B cell (primary cell): ENCODE results near the gene NR6A1. TPM values are rescaled to one million over a fixed set of nuclear protein-coding genes. Genes with fewer than 3 reads are reported as not detected.

Source experiments
- ATAC-seq: fragments of 200-7000 bp; cut with Tn5 transposase; one replicate; pipeline ENCODE4 v1.10.0; 2021; ENCODE audit warnings: low read depth, mild to moderate bottlenecking, moderate number of reproducible peaks, moderate library complexity
- CTCF ChIA-PET: fragments of 350-600 bp; sonication (Branson Sonifier 250); formaldehyde crosslinking; loops from one replicate; lab custom pipeline; 2021; ENCODE audit warnings: antibody characterized with exemption, inconsistent platforms; lab: Charles Lee
- POLR2A ChIA-PET: fragments of 350-600 bp; sonication (Branson Sonifier 250); formaldehyde crosslinking; loops from one replicate; lab custom pipeline; 2021; ENCODE audit warnings: antibody characterized with exemption; lab: Charles Lee
- DNase-seq: peaks from one replicate; pipeline ENCODE4 v3.0.0; 2013
- H2AFZ ChIP-seq: 2 replicates; pipeline ENCODE4 v1.6.1; 2012; ENCODE audit warnings: mild to moderate bottlenecking, low read depth, low read length; ENCODE audit not compliant: insufficient read depth, poor library complexity, severe bottlenecking
- H3K27ac ChIP-seq, 2 donors: 1 replicate in 1 of 2; 2 replicates in 1 of 2; pipeline ENCODE4 v1.5.1; 2012 to 2013; ENCODE audit warnings: low read length in 2 of 2, mild to moderate bottlenecking in 2 of 2, moderate library complexity in 1 of 2
- H3K27me3 ChIP-seq, 4 experiments: fragments of 200-600 bp in 1 of 4; sonication (generic) in 1 of 4; replicated peaks in 1 of 4; 1 replicate in 2 of 4; 2 replicates in 2 of 4; pipeline versions ENCODE4 v1.6.1 to v1.7.0; 2013 to 2016; ENCODE audit warnings: low read length in 3 of 4, mild to moderate bottlenecking in 2 of 4, mixed read lengths in 1 of 4, moderate library complexity in 1 of 4; ENCODE audit not compliant: insufficient read depth in 4 of 4, control insufficient read depth in 3 of 4; ENCODE audit errors: control extremely low read depth in 1 of 4
- H3K36me3 ChIP-seq, 2 experiments: replicated peaks in 1 of 2; 1 replicate in 1 of 2; 2 replicates in 1 of 2; pipeline versions ENCODE4 v1.6.1 to v1.7.1; 2013; ENCODE audit warnings: low read length in 1 of 2; ENCODE audit not compliant: insufficient read depth in 2 of 2, control insufficient read depth in 1 of 2; ENCODE audit errors: control extremely low read depth in 1 of 2, extremely low read depth in 1 of 2
- H3K4me1 ChIP-seq, 2 donors: fragments of 200-600 bp in 1 of 2; sonication (generic) in 1 of 2; 1 replicate in 1 of 2; 2 replicates in 1 of 2; pipeline versions ENCODE4 v1.5.1 to v1.6.1; 2013 to 2017; ENCODE audit warnings: low read length in 2 of 2; ENCODE audit not compliant: control insufficient read depth in 2 of 2, insufficient read depth in 2 of 2
- H3K4me2 ChIP-seq: replicated peaks from 2 replicates; pipeline ENCODE3; 2012; ENCODE audit warnings: mild to moderate bottlenecking, low read depth, low read length; ENCODE audit not compliant: poor library complexity, severe bottlenecking
- H3K4me3 ChIP-seq, 5 experiments: fragments of 200-600 bp in 1 of 5; sonication (generic) in 1 of 5; 1 replicate in 3 of 5; 2 replicates in 2 of 5; pipeline versions ENCODE4 v1.5.1 to v1.7.0; 2011 to 2016; ENCODE audit warnings: low read length in 4 of 5, mild to moderate bottlenecking in 4 of 5, low read depth in 2 of 5, control low read depth in 1 of 5, moderate library complexity in 1 of 5; ENCODE audit not compliant: insufficient read depth in 1 of 5; ENCODE audit errors: control extremely low read depth in 1 of 5, extremely low read depth in 1 of 5
- H3K79me2 ChIP-seq: fragments of 200-600 bp; sonication (generic); one replicate; pipeline ENCODE4 v1.6.0; 2016; ENCODE audit warnings: low read length; ENCODE audit not compliant: control insufficient read depth, insufficient read depth
- H3K9ac ChIP-seq: fragments of 200-600 bp; sonication (generic); 2 replicates; pipeline ENCODE4 v1.6.1; 2017; ENCODE audit warnings: mild to moderate bottlenecking, low read length, moderate library complexity
- H3K9me3 ChIP-seq, 3 donors: one replicate each; pipeline versions ENCODE4 v1.6.1 to v1.7.1; 2013; ENCODE audit warnings: low read length in 2 of 3; ENCODE audit not compliant: control insufficient read depth in 2 of 3, insufficient read depth in 1 of 3; ENCODE audit errors: control extremely low read depth in 1 of 3
- H4K20me1 ChIP-seq: 2 replicates; pipeline ENCODE4 v1.6.0; 2012; ENCODE audit warnings: mild to moderate bottlenecking, low read length; ENCODE audit not compliant: insufficient read depth, control insufficient read depth, poor library complexity, severe bottlenecking
- H3K27ac Mint-ChIP-seq: one replicate; pipeline ENCODE4 v1.8.0; 2021; ENCODE audit warnings: mixed read lengths
- H3K27me3 Mint-ChIP-seq: one replicate; pipeline ENCODE4 v1.8.0; 2021; ENCODE audit warnings: mixed read lengths
- H3K4me1 Mint-ChIP-seq: one replicate; pipeline ENCODE4 v1.8.0; 2021; ENCODE audit warnings: mixed read lengths
- H3K4me3 Mint-ChIP-seq: one replicate; pipeline ENCODE4 v1.8.0; 2021; ENCODE audit warnings: mixed read lengths
- H3K9me3 Mint-ChIP-seq: one replicate; pipeline ENCODE4 v1.8.0; 2022; ENCODE audit warnings: mixed read lengths; ENCODE audit not compliant: insufficient read depth
- EZH2 ChIP-seq: IDR thresholded peaks from 2 replicates; pipeline ENCODE4 v1.6.1; 2012; ENCODE audit warnings: borderline replicate concordance, low read depth, mild to moderate bottlenecking, moderate library complexity, low read length; ENCODE audit not compliant: insufficient read depth, poor library complexity, severe bottlenecking
- WGBS: methylation state at CpG from one replicate; pipeline ENCODE4 v1.1.5; 2013; ENCODE audit warnings: missing lambda C conversion rate; ENCODE audit not compliant: insufficient coverage; 5-methylcytosine and 5-hydroxymethylcytosine counted together
- intact Hi-C: fragments of 100-400 bp; cut with micrococcal nuclease; formaldehyde crosslinking; loops from one replicate; pipeline ENCODE4 v1.10.0; 2022
- polyA plus RNA-seq: library from polyadenylated mRNA; depleted of rRNA; stranded (reverse); fragments of >200 nt; gene quantifications from 2 replicates; pipeline ENCODE4 v1.2.3, GENCODE V29; 2012
- total RNA-seq, 2 donors: library from RNA; stranded (reverse); fragments of 120-200 nt in 1 of 2; gene quantifications; 1 replicate in 1 of 2; 2 replicates in 1 of 2; pipeline versions ENCODE4 v1.2.3 to v1.2.4, GENCODE V29; 2013 to 2022
- TF ChIP-seq, protein P1 (sequence below): fragments of 200-600 bp; IDR thresholded peaks from one replicate; pipeline ENCODE4 v1.8.0; 2022; ENCODE audit warnings: antibody characterized with exemption, mild to moderate bottlenecking

Gene NR6A1
- total and polyA plus RNA-seq, 2 donors (not counting 1 experiment from before 2014, with no cell fraction given), result 0.09 to 0.67 TPM

DNA sequence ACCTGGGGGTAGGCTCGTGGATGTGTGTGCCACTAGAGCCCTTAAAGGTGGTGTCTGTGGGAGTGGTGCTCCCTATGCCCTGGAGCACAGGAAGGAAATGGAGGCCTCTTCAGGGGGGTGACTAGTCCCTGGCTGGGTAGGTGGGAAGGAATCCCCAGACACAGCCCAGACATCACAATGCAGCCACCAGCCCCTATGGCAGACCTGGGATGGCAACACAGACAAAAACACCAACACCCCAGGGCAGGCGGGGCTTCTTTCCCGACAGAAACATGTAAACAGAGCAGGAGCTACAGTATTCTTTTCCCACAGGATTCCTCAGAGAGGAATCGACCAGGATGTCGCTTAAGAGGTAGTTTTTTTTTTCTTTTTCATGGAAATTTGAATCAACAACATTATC lies 253.5 kb downstream of the NR6A1 start:
- Histone ChIP-seq H3K4me1 (no peaks in the 10 kb centered on the region), H3K4me2 (no peak overlapping the region), H3K9ac (no peak overlapping the region), H4K20me1 (no peaks in the 10 kb centered on the region), H3K4me3 (no peak overlapping the region), H3K79me2 (no peaks in the 10 kb centered on the region), H3K36me3 (peaks cover 0 to 3% of the 10 kb centered on the region in 2 experiments), H3K9me3 (no peaks in the 10 kb centered on the region), H3K27ac (no peak overlapping the region), H3K27me3 (no peaks in the 10 kb centered on the region), H2AFZ (no peak overlapping the region)
- ChIA-PET CTCF (no interaction called here), POLR2A (no interaction called here)
- no peaks in the 10 kb centered on the region for H3K9me3 Mint-ChIP-seq
- TF ChIP-seq EZH2, result no peak
- TF ChIP-seq, protein P1, sequence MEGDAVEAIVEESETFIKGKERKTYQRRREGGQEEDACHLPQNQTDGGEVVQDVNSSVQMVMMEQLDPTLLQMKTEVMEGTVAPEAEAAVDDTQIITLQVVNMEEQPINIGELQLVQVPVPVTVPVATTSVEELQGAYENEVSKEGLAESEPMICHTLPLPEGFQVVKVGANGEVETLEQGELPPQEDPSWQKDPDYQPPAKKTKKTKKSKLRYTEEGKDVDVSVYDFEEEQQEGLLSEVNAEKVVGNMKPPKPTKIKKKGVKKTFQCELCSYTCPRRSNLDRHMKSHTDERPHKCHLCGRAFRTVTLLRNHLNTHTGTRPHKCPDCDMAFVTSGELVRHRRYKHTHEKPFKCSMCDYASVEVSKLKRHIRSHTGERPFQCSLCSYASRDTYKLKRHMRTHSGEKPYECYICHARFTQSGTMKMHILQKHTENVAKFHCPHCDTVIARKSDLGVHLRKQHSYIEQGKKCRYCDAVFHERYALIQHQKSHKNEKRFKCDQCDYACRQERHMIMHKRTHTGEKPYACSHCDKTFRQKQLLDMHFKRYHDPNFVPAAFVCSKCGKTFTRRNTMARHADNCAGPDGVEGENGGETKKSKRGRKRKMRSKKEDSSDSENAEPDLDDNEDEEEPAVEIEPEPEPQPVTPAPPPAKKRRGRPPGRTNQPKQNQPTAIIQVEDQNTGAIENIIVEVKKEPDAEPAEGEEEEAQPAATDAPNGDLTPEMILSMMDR, result no peak
- ATAC-seq, result no peak
- peaks cover 4% of the 10 kb centered on the region for H3K27me3 Mint-ChIP-seq
- H3K4me3 Mint-ChIP-seq, result no peak overlapping the region
- 100% methylated on average over 1 of the region's 5 CpGs for WGBS
- intact Hi-C loops, result no loop called here
- no peak for DNase-seq
- H3K27ac Mint-ChIP-seq, result no peak overlapping the region
- no peaks in the 10 kb centered on the region for H3K4me1 Mint-ChIP-seq

DNA sequence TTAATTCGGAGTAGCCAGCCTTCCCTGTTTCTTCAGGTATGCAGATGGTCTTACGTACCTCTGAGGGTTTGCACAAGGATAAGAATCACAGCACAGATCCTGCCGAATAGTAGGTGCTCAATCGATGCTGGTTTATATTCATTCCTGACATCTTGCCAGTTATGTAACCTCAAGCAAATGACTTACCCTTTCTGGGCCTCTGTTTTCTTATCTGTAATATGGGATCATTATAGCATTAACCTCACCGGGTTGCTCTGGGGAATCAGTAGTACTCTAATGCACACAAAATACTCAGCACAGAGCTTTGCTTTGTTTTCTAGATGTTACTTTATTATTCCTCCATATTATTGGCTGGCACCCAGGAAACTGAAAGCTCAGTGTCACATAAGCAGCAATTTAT lies 256.2 kb downstream of the NR6A1 start:
- no peaks in the 10 kb centered on the region for H3K36me3 ChIP-seq
- no peak overlapping the region for H3K4me3 ChIP-seq
- intact Hi-C loops, result no loop called here
- no peaks in the 10 kb centered on the region for H3K79me2 ChIP-seq
- 100% methylated on average over 2 of the region's 5 CpGs for WGBS
- H3K27me3 ChIP-seq, result no peaks in the 10 kb centered on the region
- H2AFZ ChIP-seq, result no peak overlapping the region
- ATAC-seq (no peak), DNase-seq (no peak)
- H4K20me1 ChIP-seq, result no peaks in the 10 kb centered on the region
- TF ChIP-seq, protein P1, result no peak
- no peak for TF ChIP-seq EZH2
- H3K4me1 Mint-ChIP-seq, result no peaks in the 10 kb centered on the region
- POLR2A ChIA-PET, result no interaction called here
- H3K27me3 Mint-ChIP-seq, result peaks cover 19% of the 10 kb centered on the region
- no peak overlapping the region for H3K4me3 Mint-ChIP-seq
- no peaks in the 10 kb centered on the region for H3K4me1 ChIP-seq
- no peaks in the 10 kb centered on the region for H3K9me3 ChIP-seq
- no peak overlapping the region for H3K9ac ChIP-seq
- no peak overlapping the region for H3K4me2 ChIP-seq
- CTCF ChIA-PET, result interaction anchor here (0.6 kb wide), 1 partner anchor 8 kb away, joined by 3 read pairs; no protein-coding TSS in a partner anchor
- no peak overlapping the region for H3K27ac Mint-ChIP-seq
- no peak overlapping the region for H3K27ac ChIP-seq
- no peaks in the 10 kb centered on the region for H3K9me3 Mint-ChIP-seq
